GM21786 (cell line): ENCODE measurements around the gene ZNF175.
"Not testable (repeated sequence)": the region's sequence is repeated elsewhere in the genome, so short reads cannot be mapped to it uniquely, and the experiment has no call there.

Source experiments
- ATAC-seq: cut with Tn5 transposase; IDR thresholded peaks from one replicate; pipeline ENCODE4 v1.9.1; 2021; ENCODE audit not compliant: unreplicated experiment

ZNF175 gene

DNA sequence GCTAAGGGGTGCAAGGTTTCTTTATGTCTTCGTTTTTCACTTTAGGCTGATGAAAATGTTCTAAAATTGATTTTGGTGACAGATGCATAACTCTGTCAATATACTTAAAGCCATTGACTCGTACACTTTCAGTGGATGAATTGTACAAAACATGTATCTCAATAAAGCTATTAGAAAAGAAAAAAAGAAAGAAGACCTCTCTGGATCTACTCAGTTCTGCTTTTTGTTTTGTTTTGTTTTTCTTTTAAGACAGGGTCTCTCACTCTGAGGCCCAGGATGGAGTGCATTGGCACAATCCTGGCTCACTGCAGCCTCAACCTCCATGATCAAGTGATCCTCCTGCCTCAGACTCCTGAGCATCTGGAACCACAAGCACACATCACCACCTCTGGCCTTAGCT lies 55.6 kb downstream of the ZNF175 start:
- no peak for ATAC-seq

DNA sequence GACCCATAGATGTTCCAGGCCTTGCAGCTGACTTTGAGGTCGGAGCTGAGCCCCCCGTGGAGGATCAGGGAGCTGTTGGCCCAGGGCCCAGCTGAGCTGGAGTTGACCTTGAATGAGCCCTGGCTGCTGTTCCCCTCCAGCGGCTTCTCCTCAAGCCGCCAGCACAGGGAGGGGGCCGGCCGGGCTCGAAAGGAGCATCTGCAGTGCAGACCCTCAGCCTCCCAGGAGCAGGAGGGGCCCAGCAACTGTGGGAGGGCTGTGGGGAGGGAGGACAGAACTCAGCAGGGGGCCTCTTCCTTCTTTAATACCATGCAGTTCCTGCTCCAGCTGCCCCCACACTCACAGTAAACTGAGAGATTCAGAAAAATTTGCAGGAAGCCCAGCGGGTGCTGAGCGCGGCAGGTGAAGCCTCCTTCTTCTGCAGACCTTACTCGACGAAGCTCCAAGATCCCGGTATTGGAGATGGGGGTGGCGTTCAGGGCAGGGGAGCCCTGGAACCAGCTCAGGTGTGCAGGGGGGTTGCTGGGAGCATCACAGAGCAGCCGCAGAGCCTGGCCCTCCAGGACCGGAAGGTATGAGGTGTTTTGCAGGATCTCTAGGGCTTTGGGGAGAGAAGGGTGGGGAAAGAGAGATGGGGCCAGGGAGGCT lies 56.5 kb downstream of the ZNF175 start:
- ATAC-seq, result no peak

DNA sequence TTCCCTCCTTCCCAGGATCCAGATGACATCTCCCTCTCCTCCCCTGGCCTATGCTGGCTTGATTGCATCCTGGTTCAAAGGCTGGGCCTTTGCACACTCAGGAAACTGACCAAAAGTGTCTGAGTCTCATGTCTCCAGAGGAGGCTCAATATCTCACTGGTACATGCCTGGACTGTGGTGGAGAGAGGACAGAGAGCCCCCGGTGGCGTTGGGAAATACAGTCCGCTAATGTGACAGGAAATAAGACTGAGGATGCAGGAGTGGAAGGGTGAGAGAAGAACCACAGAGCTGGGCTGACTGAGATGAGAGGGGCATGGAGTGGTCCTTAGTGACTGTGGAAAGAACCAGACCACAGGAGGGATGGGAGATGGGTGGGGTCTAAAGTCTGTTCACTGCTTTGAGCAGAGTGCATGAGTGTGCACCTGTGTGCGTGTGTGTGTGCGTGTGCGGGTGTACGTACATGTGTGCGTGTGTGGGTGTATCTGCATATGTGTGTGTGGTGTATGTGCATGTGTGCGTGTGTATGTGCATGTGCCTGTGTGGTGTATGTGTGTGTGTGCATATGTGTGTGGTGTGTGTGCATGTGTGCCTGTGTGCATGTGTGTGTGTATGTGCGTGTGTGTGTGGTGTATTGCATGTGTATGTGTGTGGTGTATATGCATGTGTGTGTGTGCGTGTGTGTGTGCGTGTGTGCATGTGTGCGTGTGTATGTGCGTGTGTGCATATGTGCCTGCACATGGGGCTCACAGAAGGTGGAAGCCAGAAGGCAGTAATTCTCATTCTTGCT lies 57.3 kb downstream of the ZNF175 start:
- no peak for ATAC-seq

DNA sequence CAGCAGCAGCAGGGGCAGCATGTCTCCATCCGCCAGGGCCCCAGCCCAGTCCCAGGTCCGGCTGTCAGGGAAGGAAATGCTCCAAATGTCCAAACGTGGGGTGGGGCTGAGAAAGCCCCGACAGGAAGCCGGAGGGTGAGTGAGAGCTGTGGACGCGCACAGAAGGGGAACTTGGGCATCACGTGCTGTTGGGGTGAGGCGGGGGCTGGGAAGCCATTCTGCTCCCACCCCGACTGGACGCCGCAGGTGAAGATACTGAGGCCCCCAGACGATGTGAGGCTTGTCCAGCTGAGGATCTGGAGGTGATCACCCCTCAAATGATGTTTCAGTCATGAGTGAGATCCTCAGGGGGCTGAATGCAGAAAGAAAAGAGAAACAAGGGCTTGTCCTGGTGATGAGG lies 59.2 kb downstream of the ZNF175 start, which contains the start of gene SIGLEC5:
TSS of gene SIGLEC5 (minus strand) at position 87 of the 400 bp plus-strand sequence. CDS start at position 21, 66 bp downstream.
- not testable (repeated sequence) for ATAC-seq

DNA sequence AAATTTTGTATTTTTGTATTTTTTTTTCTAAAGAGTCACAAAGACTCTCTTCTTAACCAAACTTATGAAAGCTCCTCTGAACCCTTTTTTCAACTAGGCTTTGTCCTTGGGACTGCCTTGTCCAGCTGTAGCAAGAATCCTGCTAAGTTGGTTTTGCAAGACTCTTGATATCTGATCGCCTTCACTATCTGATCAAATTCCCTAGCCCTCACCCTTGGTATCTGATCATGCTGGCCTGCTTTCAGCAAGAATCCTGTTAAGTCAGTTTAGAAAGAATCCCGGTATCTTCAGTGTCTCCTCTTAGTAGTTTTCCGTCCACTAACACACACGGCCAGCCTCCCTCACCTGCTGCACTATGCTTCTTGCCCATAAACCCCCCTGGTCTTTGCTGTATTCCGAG lies 61.0 kb downstream of the ZNF175 start:
- no peak for ATAC-seq

DNA sequence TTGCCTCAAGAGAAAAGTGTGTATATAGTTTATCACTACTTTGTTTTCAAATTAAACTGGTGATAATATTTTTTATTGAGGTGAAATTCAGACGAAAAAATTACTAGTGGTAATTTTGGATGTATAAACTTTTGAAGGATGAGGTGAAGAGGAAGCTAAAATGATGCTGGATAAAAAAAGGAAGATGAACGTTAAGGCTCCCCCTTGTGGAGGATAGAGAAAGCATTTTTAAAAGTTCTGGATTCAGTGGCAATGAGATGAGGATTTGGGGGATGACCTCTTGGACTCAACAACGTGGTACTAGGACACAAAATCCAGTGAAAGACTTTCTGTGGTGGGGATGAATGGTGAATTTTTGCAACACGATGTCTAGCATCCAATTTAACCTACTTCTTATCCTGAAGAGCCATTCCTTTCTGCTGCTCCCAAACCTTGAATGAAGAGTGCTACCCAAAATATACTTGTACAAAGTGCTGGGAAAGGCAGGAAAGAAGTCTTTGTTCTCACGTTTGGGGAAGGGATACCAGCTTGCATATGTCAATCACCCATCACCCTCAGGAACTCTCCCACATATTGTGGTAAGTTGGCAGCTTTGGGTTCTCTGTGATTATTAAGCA lies 66.4 kb downstream of the ZNF175 start:
- ATAC-seq, result no peak

DNA sequence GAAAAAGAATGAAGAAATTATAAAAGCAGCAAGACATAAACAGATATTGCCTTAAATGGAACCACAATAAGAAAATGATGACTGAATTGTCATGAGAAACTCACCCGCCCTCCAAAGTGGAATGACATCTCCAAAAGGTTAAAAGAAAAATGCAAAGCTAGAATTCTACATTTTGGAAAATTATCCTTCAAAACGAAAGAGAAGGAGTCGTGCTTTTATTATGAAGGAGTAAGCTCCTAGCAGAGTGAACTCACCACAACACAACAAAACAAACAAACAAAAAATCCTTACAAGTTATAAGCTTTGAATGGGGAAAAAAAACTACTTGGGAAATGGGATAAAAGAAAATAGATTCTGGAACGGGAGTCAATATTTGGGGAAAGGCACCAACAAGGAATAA lies 68.8 kb downstream of the ZNF175 start:
- ATAC-seq, result no peak

DNA sequence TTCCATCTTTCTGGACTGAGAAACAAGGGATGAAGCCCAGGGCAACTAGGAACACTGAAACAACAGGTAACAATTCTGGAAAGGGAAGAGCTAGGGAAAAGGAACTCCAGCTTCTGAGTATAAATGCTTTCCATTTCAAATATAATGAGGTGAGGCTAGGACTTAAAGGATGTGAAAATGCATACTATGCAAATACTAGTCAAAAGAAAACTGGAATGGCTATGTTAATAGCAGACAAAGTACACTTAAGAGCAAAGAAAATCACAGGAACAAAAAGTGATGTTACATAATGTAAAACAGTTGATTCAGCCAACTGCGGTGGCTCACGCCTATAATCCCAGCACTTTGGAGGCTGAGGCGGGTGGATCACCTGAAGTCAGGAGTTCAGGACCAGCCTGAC lies 69.3 kb downstream of the ZNF175 start:
- no peak for ATAC-seq

DNA sequence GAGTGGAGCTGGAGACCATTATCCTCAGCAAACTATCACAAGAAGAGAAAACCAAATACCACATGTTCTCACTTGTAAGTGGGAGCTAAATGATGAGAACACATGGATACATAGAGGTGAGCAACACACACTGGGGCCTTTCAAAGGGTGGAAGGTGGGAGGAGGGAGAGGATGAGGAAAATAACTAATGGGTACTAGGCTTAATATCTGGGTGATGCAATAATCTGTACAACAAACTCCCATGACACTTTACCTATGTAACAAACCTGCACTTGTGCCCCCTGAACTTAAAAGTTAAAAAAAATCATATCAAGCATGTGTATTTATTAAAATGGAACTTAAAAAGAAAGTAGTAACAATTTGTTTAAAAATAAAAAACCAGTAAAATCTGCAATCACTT lies 70.6 kb downstream of the ZNF175 start:
- ATAC-seq, result no peak
